K562 (cell line): Measurements from ENCODE around the gene LTN1. TPM values are rescaled to one million over a fixed set of nuclear protein-coding genes. Genes with fewer than 3 reads are reported as not detected.

Experiments
- ATAC-seq: fragments of 200-7000 bp; cut with Tn5 transposase; 3 replicates; pipeline ENCODE4 v1.9.1; 2020; ENCODE audit warnings: moderate library complexity
- BruUV-seq: library from RNA; stranded (reverse); fragments of 400-500 nt; replicated peaks from 2 replicates; lab custom pipeline; 2021; lab: Mats Ljungman, UMichigan
- CTCF ChIA-PET: fragments of 300-600 bp; formaldehyde crosslinking; extraction: SDS; loops from one replicate; lab custom pipeline; 2021; ENCODE audit warnings: low intra/inter-chr PET ratio; lab: Yijun Ruan, JAX
- POLR2A ChIA-PET: fragments of 300-600, 350-650 bp; sonication (Branson Sonifier 250); formaldehyde crosslinking; extraction: SDS; loops from one replicate; lab custom pipeline; 2021; ENCODE audit warnings: antibody characterized with exemption, inconsistent platforms; lab: Yijun Ruan, JAX
- DNase-seq, 4 experiments: peaks; one replicate each; pipeline versions ENCODE4 v3.0.0 to v3.0.0-alpha.2; 2011 to 2018; ENCODE audit warnings: low spot score in 3 of 4, mixed read lengths in 3 of 4; ENCODE audit errors: extremely low read depth in 1 of 4
- FAIRE-seq: peaks from 2 replicates; lab custom pipeline; 2011; peaks lifted over from hg19 to GRCh38; lab: Jason Lieb, UNC
- H2AFZ ChIP-seq: 2 replicates; pipeline ENCODE4 v1.6.0; 2011; ENCODE audit warnings: low read depth, low read length, control low read depth, inconsistent platforms
- H3K27ac ChIP-seq: fragments of 200-600 bp; 3 replicates; pipeline ENCODE4 v1.8.0; 2011; ENCODE audit warnings: low read depth, mild to moderate bottlenecking, control low read depth, inconsistent platforms, low read length, moderate library complexity, mixed read lengths; ENCODE audit errors: extremely low read depth
- H3K27me3 ChIP-seq, 2 experiments: fragments of 300-600 bp in 1 of 2; 2 replicates in 1 of 2; 3 replicates in 1 of 2; pipeline versions ENCODE4 v1.6.0 to v1.8.0; 2011; ENCODE audit warnings: inconsistent platforms in 2 of 2, low read length in 2 of 2, mild to moderate bottlenecking in 1 of 2, mixed read lengths in 1 of 2, moderate library complexity in 1 of 2; ENCODE audit not compliant: control insufficient read depth in 2 of 2, insufficient read depth in 2 of 2
- H3K36me3 ChIP-seq: fragments of 300-600 bp; 3 replicates; pipeline ENCODE4 v1.8.0; 2011; ENCODE audit warnings: mild to moderate bottlenecking, low read length, inconsistent platforms; ENCODE audit not compliant: control insufficient read depth, insufficient read depth
- H3K4me1 ChIP-seq, 2 experiments: fragments of 200-600 bp in 1 of 2; replicated peaks in 1 of 2; 2 replicates in 1 of 2; 3 replicates in 1 of 2; pipeline versions ENCODE4 v1.5.1 to v1.8.0; 2011; ENCODE audit warnings: inconsistent platforms in 2 of 2, low read length in 2 of 2, mild to moderate bottlenecking in 1 of 2, mixed read lengths in 1 of 2, moderate library complexity in 1 of 2; ENCODE audit not compliant: control insufficient read depth in 2 of 2, insufficient read depth in 2 of 2
- H3K4me2 ChIP-seq: 2 replicates; pipeline ENCODE4 v1.6.1; 2011; ENCODE audit warnings: low read length, control low read depth, inconsistent platforms, mixed read lengths; ENCODE audit not compliant: insufficient read depth
- H3K4me3 ChIP-seq: fragments of 200-600 bp; sonication (generic), shearing (Covaris generic); 2 replicates; pipeline ENCODE4 v1.5.1; 2016; ENCODE audit warnings: control low read depth, inconsistent platforms
- H3K79me2 ChIP-seq: fragments of 200-600 bp; 3 replicates; pipeline ENCODE4 v1.8.0; 2011; ENCODE audit warnings: low read length, inconsistent platforms; ENCODE audit not compliant: control insufficient read depth, insufficient read depth
- H3K9ac ChIP-seq, 2 experiments: 2 replicates each; pipeline versions ENCODE4 v1.6.0 to v1.6.1; 2011; ENCODE audit warnings: low read depth in 2 of 2, low read length in 2 of 2, control low read depth in 1 of 2, inconsistent platforms in 1 of 2, mild to moderate bottlenecking in 1 of 2, mixed read lengths in 1 of 2; ENCODE audit not compliant: insufficient read depth in 1 of 2
- H3K9me1 ChIP-seq: one replicate; pipeline ENCODE4 v1.6.0; 2011; ENCODE audit warnings: inconsistent platforms, mild to moderate bottlenecking, low read length, moderate library complexity; ENCODE audit not compliant: control insufficient read depth, insufficient read depth
- H3K9me3 ChIP-seq: replicated peaks from 2 replicates; pipeline ENCODE4 v1.5.1; 2011; ENCODE audit warnings: low read depth, low read length, inconsistent platforms; ENCODE audit not compliant: control insufficient read depth, insufficient read depth
- H4K20me1 ChIP-seq: replicated peaks from 2 replicates; pipeline ENCODE4 v1.6.1; 2011; ENCODE audit warnings: low read length, inconsistent platforms, mixed read lengths; ENCODE audit not compliant: control insufficient read depth, insufficient read depth
- ZNF311 ChIP-seq: fragments of 250-450 bp; sonication (Bioruptor Pico); IDR thresholded peaks from 2 replicates; pipeline ENCODE4 v1.4.0; 2020; ENCODE audit warnings: mild to moderate bottlenecking, moderate library complexity
- WGBS: fragments of 100-300 bp; shearing (Covaris generic); methylation state at CpG from one replicate; pipeline ENCODE4 v1.1.6; 2016; ENCODE audit warnings: low coverage, mixed read lengths; ENCODE audit not compliant: insufficient coverage; ENCODE audit errors: missing lambda C conversion rate; 5-methylcytosine and 5-hydroxymethylcytosine counted together
- in situ Hi-C: fragments of 300-500 bp; cut with MboI; formaldehyde crosslinking; loops from 4 replicates; pipeline ENCODE4 v1.15.0; 2018; ENCODE audit warnings: inconsistent platforms, mixed read lengths
- intact Hi-C: fragments of 100-400 bp; cut with micrococcal nuclease; formaldehyde crosslinking; loops from 2 replicates; pipeline ENCODE4 v1.14.2; 2022
- polyA plus RNA-seq, 8 experiments: library from polyadenylated mRNA; depleted of rRNA in 4 of 8; stranded (reverse) in 5 of 8; unstranded in 3 of 8; fragments of >200 nt; fragmentation: Nextera tagmentation in 2 of 8; fragmentation: Illumina TruSeq in 1 of 8; extraction: Ambion mirVana in 2 of 8; extraction: Trizol in 1 of 8; gene quantifications; 2 replicates each; pipeline versions ENCODE4 v1.2.1 to v1.2.3, GENCODE V29; 2011 to 2014; ENCODE audit warnings: inconsistent platforms in 1 of 8, missing spikeins in 1 of 8
- total RNA-seq, 7 experiments: library from RNA; depleted of rRNA in 6 of 7; stranded (reverse); fragments of >200 nt in 6 of 7; fragmentation: Illumina TruSeq in 2 of 7; extraction: Trizol in 2 of 7; gene quantifications; 2 replicates each; pipeline versions ENCODE4 v1.2.1 to v1.2.3, GENCODE V29; 2011 to 2021; ENCODE audit warnings: low replicate concordance in 1 of 7
- TF ChIP-seq, protein P1 (sequence below): IDR thresholded peaks from 2 replicates; pipeline ENCODE4 v1.6.1; 2014; ENCODE audit warnings: antibody characterized with exemption
- TF ChIP-seq, protein P2 (sequence below): fragments of 450-650 bp; formaldehyde crosslinking; IDR thresholded peaks from 2 replicates; pipeline ENCODE4 v1.4.0; 2020; ENCODE audit warnings: mild to moderate bottlenecking, mixed read lengths

Gene LTN1
- total and polyA plus RNA-seq, 9 of the 15 experiments (the other 6 are each of a cell fraction or from before 2014, with no cell fraction given), result 15.7 to 49.6 (median 28.7) TPM

DNA sequence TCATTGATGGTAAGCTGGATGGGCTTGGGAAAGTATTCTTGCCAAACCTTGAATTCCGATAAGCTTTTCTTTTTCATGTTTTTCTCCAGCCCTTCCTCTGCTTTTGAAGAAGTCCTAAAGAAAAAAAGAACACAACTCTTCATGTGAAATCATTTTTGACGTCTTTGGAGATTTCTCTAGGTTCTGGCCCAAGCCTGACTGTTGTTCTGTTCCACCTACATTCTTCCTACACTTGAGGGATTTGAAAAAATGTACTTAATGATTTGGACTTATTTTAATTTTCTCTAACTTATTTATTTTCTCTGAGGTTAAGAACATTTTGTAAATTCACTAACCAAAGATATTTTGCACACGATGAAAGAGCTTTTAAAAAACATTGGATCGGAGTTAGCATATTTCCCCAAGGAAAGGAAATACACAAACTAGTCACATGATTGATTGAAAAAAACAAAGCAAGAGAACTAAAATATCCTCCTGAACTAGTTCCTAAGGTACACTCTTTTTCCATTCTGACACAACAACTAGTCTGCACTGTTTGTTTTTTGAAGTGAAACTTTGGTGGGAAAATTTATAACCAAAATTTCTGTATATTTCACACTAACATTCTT is 82.3 kb downstream of the LTN1 start:
- Histone ChIP-seq H3K9ac (no peak overlapping the region), H3K4me2 (no peak overlapping the region), H3K27ac (no peak overlapping the region), H3K4me1 (no peaks in the 10 kb centered on the region; a peak in 1 of 5 replicates), H3K36me3 (no peaks in the 10 kb centered on the region), H3K9me3 (no peaks in the 10 kb centered on the region), H2AFZ (no peak overlapping the region), H3K79me2 (no peaks in the 10 kb centered on the region), H3K4me3 (no peak overlapping the region), H3K9me1 (no peaks in the 10 kb centered on the region), H4K20me1 (no peaks in the 10 kb centered on the region), H3K27me3 (no peaks in the 10 kb centered on the region)
- ATAC-seq, result no peak
- POLR2A ChIA-PET, result interaction anchor here (0.6 kb wide), 2 partner anchors 88 to 170 kb away, joined by 3 read pairs; no protein-coding TSS in a partner anchor
- 16% methylated on average over 4 of the region's 4 CpGs for WGBS
- BruUV-seq, result no TSS peak
- in situ Hi-C loops, result no loop called here
- TF ChIP-seq, protein P1, sequence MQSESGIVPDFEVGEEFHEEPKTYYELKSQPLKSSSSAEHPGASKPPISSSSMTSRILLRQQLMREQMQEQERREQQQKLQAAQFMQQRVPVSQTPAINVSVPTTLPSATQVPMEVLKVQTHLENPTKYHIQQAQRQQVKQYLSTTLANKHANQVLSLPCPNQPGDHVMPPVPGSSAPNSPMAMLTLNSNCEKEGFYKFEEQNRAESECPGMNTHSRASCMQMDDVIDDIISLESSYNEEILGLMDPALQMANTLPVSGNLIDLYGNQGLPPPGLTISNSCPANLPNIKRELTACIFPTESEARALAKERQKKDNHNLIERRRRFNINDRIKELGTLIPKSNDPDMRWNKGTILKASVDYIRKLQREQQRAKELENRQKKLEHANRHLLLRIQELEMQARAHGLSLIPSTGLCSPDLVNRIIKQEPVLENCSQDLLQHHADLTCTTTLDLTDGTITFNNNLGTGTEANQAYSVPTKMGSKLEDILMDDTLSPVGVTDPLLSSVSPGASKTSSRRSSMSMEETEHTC, result no peak
- TF ChIP-seq, protein P2, sequence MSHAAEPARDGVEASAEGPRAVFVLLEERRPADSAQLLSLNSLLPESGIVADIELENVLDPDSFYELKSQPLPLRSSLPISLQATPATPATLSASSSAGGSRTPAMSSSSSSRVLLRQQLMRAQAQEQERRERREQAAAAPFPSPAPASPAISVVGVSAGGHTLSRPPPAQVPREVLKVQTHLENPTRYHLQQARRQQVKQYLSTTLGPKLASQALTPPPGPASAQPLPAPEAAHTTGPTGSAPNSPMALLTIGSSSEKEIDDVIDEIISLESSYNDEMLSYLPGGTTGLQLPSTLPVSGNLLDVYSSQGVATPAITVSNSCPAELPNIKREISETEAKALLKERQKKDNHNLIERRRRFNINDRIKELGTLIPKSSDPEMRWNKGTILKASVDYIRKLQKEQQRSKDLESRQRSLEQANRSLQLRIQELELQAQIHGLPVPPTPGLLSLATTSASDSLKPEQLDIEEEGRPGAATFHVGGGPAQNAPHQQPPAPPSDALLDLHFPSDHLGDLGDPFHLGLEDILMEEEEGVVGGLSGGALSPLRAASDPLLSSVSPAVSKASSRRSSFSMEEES (CRISPR knock-in tag), result peak; percentile 87
- no peak for TF ChIP-seq ZNF311
- intact Hi-C loops, result no loop called here
- DNase-seq, result no peak
- CTCF ChIA-PET, result no interaction called here
- FAIRE-seq, result peak; percentile 19
